ENCODE data around the gene ARHGAP44. TPM values are rescaled to one million over a fixed set of nuclear protein-coding genes. Genes with fewer than 3 reads are reported as not detected.

Gene ARHGAP44
- total RNA-seq, 2 experiments from 2014 or later, result 13.7 to 19.9 TPM

DNA sequence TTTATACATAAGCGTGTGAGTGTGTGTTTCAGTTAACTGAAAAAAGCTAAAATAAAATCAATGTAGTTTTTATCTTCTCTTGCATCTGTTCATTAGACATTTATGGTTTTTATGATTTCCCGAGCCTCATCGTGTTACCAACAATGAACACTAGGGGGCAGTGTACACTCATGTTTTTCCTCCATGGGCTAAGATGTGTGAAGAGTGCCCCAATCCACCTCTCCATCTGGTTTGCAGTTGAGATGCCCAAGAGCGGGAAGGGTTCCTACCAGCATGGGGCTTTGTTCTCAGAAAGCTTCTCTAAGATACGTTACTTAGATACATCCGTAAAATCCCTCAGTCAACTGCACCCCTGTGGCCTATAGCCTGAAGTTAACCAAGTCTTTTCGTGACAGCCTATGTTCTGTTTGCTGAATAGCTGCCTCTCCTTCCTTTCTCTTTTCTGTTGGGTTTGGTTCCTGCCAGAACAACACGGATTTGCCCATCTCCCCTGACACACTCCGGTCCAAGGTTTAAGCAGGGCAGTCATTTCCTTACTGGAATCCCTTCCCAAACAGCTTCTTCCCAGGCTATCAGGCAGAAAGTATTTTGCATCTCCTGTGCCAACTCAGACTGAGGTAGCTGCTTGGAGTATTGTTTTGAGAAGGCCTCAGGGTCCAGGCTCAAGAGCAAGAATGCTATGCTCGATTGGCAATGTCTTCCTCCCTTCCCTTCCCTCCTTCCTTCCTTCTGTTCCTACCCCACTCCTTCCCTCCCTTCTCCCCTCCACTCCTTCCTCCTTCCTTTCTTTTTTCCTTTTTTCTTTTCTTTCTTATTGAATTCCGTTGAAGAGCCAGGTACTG is 241.4 kb downstream of the ARHGAP44 start:
- no peaks in the 10 kb centered on the region for H3K9me3 ChIP-seq (ENCODE audit: low read length)
- no peaks in the 10 kb centered on the region for H3K79me2 ChIP-seq (ENCODE audit: insufficient read depth, low read depth, low read length)
- H2AFZ ChIP-seq (ENCODE audit: low read length), result peak overlapping the region; percentile 88; the same call in 1 of the 2 replicates
- H4K20me1 ChIP-seq (ENCODE audit: insufficient read depth, low read length), result no peaks in the 10 kb centered on the region
- TF ChIP-seq CTCF (conservative IDR thresholded peaks at IDR 0.05; ENCODE audit: low read length) (peak; percentile 93), EZH2phosphoT487 (IDR thresholded peaks at IDR 0.05; ENCODE audit: borderline replicate concordance, low read depth, low read length) (no peak)
- H3K36me3 ChIP-seq (ENCODE audit: insufficient read depth, low read length), result no peaks in the 10 kb centered on the region
- H3K4me1 ChIP-seq (ENCODE audit: insufficient read depth, low read length, poor library complexity, severe bottlenecking), result no peaks in the 10 kb centered on the region
- ChIA-PET POLR2A (interaction anchor here (0.6 to 3.5 kb wide), 4 partner anchors 9 to 595 kb away, joined by 3 to 21 read pairs (median 4); partner anchors contain the start of gene ELAC2), CTCF (ENCODE audit: unreplicated experiment) (interaction anchor here (2.2 kb wide), 1 partner anchor 12 kb away, joined by 10 read pairs; the partner anchor contains the start of gene ELAC2)
- no TSS peak for BruUV-seq (replicated peaks)
- H3K4me2 ChIP-seq (ENCODE audit: low read length), result no peak overlapping the region
- DNase-seq (ENCODE audit: low spot score), result peak; percentile 62
- H3K4me3 ChIP-seq (ENCODE audit: low read depth, low read length, poor library complexity, severe bottlenecking), result no peak overlapping the region
- intact Hi-C loops (cut with micrococcal nuclease; ENCODE audit: unreplicated experiment), result no loop called here
- no peaks in the 10 kb centered on the region for H3K9me2 ChIP-seq (ENCODE audit: insufficient read depth, low read length)
- H3K27ac ChIP-seq (ENCODE audit: low read depth, low read length, poor library complexity, severe bottlenecking), result no peak overlapping the region

- Histone ChIP-seq H3K4me3 (ENCODE audit: low read depth, low read length, poor library complexity, severe bottlenecking) (no peak overlapping the region), H3K79me2 (ENCODE audit: insufficient read depth, low read depth, low read length) (no peaks in the 10 kb centered on the region), H2AFZ (ENCODE audit: low read length) (peak overlapping the region; percentile 88; the same call in 1 of the 2 replicates), H3K4me2 (ENCODE audit: low read length) (no peak overlapping the region), H3K27ac (ENCODE audit: low read depth, low read length, poor library complexity, severe bottlenecking) (no peak overlapping the region), H3K36me3 (ENCODE audit: insufficient read depth, low read length) (no peaks in the 10 kb centered on the region), H3K9me3 (ENCODE audit: low read length) (no peaks in the 10 kb centered on the region), H3K9me2 (ENCODE audit: insufficient read depth, low read length) (no peaks in the 10 kb centered on the region), H4K20me1 (ENCODE audit: insufficient read depth, low read length) (no peaks in the 10 kb centered on the region), H3K4me1 (ENCODE audit: insufficient read depth, low read length, poor library complexity, severe bottlenecking) (no peaks in the 10 kb centered on the region)
- CTCF ChIA-PET (ENCODE audit: unreplicated experiment), result interaction anchor here (2.2 kb wide), 1 partner anchor 13 kb away, joined by 10 read pairs; the partner anchor contains the start of gene ELAC2
- POLR2A ChIA-PET, result interaction anchor here (3.5 kb wide), 1 partner anchor 14 kb away, joined by 21 read pairs; the partner anchor contains the start of gene ELAC2
- TF ChIP-seq EZH2phosphoT487 (IDR thresholded peaks at IDR 0.05; ENCODE audit: borderline replicate concordance, low read depth, low read length) (no peak), CTCF (conservative IDR thresholded peaks at IDR 0.05; ENCODE audit: low read length) (peak; percentile 91)
- no TSS peak for BruUV-seq (replicated peaks)
- intact Hi-C loops (cut with micrococcal nuclease; ENCODE audit: unreplicated experiment), result no loop called here
- DNase-seq (ENCODE audit: low spot score), result peak; percentile 74
Measured at GRCh38 chr17:13031718-13032350, 242.5 kb downstream of the ARHGAP44 start.

Data from OCI-LY7 (cell line).